Natural killer cell (primary cell): Measurements from ENCODE around the gene ADA. TPM values are rescaled to one million over a fixed set of nuclear protein-coding genes. Genes with fewer than 3 reads are reported as not detected.

Experiments
- ATAC-seq, 3 donors: fragments of 150-1000 bp in 2 of 3; fragments of 200-7000 bp in 1 of 3; cut with Tn5 transposase; 1 replicate in 1 of 3; 2 replicates in 2 of 3; pipeline ENCODE4 v1.10.0; 2021; ENCODE audit warnings: mild to moderate bottlenecking in 2 of 3, moderate library complexity in 2 of 3
- DNase-seq, 2 donors: peaks; one replicate each; pipeline versions ENCODE4 v3.0.0 to v3.0.0-alpha.2; 2013 to 2021; ENCODE audit warnings: mixed read lengths in 1 of 2
- H3K27ac ChIP-seq: one replicate; pipeline ENCODE4 v1.5.1; 2013; ENCODE audit warnings: mild to moderate bottlenecking, low read length
- H3K27me3 ChIP-seq: one replicate; pipeline ENCODE4 v1.6.1; 2013; ENCODE audit warnings: low read length; ENCODE audit not compliant: control insufficient read depth, insufficient read depth
- H3K36me3 ChIP-seq: one replicate; pipeline ENCODE4 v1.6.1; 2013; ENCODE audit warnings: low read length; ENCODE audit not compliant: control insufficient read depth, insufficient read depth
- H3K4me1 ChIP-seq: one replicate; pipeline ENCODE4 v1.6.1; 2013; ENCODE audit warnings: low read length; ENCODE audit not compliant: control insufficient read depth, insufficient read depth
- H3K4me3 ChIP-seq: one replicate; pipeline ENCODE4 v1.5.1; 2013; ENCODE audit warnings: low read length
- H3K9me3 ChIP-seq: one replicate; pipeline ENCODE4 v1.6.1; 2013; ENCODE audit warnings: low read length; ENCODE audit not compliant: control insufficient read depth, insufficient read depth
- H3K27ac Mint-ChIP-seq, 2 donors: one replicate each; pipeline ENCODE4 v1.8.0; 2022; ENCODE audit warnings: mild to moderate bottlenecking in 2 of 2, mixed read lengths in 2 of 2, moderate library complexity in 1 of 2
- H3K27me3 Mint-ChIP-seq, 2 donors: one replicate each; pipeline ENCODE4 v1.8.0; 2022; ENCODE audit warnings: low read depth in 2 of 2, mixed read lengths in 2 of 2
- H3K36me3 Mint-ChIP-seq: one replicate; pipeline ENCODE4 v1.8.0; 2022; ENCODE audit warnings: mixed read lengths
- H3K4me1 Mint-ChIP-seq, 2 donors: one replicate each; pipeline ENCODE4 v1.8.0; 2022; ENCODE audit warnings: mixed read lengths in 2 of 2
- H3K4me3 Mint-ChIP-seq: one replicate; pipeline ENCODE4 v1.8.0; 2022; ENCODE audit warnings: mild to moderate bottlenecking, moderate library complexity, mixed read lengths
- H3K9me3 Mint-ChIP-seq, 2 donors: one replicate each; pipeline ENCODE4 v1.8.0; 2022; ENCODE audit warnings: mixed read lengths in 2 of 2
- WGBS: methylation state at CpG from one replicate; pipeline ENCODE4 v1.1.7; 2013; ENCODE audit warnings: missing lambda C conversion rate; ENCODE audit not compliant: insufficient coverage; 5-methylcytosine and 5-hydroxymethylcytosine counted together
- intact Hi-C: fragments of 100-400 bp; cut with micrococcal nuclease; formaldehyde crosslinking; loops from one replicate; pipeline ENCODE4 v1.14.2; 2022
- total RNA-seq, 4 donors: library from RNA; stranded (reverse); fragments of 120-200 nt in 1 of 4; gene quantifications; one replicate each; pipeline versions ENCODE4 v1.2.3 to v1.2.4, GENCODE V29; 2013 to 2022
- TF ChIP-seq, protein P1 (sequence below): fragments of 200-600 bp; IDR thresholded peaks from one replicate; pipeline ENCODE4 v1.8.0; 2022; ENCODE audit warnings: antibody characterized with exemption

Gene ADA
- total RNA-seq, 3 donors from 2014 or later (not counting 1 experiment from before 2014, with no cell fraction given): 71.7 to 94.2 (median 73.9) TPM

- H3K4me1 Mint-ChIP-seq: no peaks in the 10 kb centered on the region
- no peaks in the 10 kb centered on the region for H3K27me3 ChIP-seq
- peaks cover 4 to 25% of the 10 kb centered on the region in 2 donors for H3K27me3 Mint-ChIP-seq
- TF ChIP-seq, protein P1, sequence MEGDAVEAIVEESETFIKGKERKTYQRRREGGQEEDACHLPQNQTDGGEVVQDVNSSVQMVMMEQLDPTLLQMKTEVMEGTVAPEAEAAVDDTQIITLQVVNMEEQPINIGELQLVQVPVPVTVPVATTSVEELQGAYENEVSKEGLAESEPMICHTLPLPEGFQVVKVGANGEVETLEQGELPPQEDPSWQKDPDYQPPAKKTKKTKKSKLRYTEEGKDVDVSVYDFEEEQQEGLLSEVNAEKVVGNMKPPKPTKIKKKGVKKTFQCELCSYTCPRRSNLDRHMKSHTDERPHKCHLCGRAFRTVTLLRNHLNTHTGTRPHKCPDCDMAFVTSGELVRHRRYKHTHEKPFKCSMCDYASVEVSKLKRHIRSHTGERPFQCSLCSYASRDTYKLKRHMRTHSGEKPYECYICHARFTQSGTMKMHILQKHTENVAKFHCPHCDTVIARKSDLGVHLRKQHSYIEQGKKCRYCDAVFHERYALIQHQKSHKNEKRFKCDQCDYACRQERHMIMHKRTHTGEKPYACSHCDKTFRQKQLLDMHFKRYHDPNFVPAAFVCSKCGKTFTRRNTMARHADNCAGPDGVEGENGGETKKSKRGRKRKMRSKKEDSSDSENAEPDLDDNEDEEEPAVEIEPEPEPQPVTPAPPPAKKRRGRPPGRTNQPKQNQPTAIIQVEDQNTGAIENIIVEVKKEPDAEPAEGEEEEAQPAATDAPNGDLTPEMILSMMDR: no peak
- 96% methylated on average over 9 of the region's 9 CpGs for WGBS
- no peaks in the 10 kb centered on the region for H3K9me3 Mint-ChIP-seq
- no peaks in the 10 kb centered on the region for H3K36me3 ChIP-seq
- no peaks in the 10 kb centered on the region for H3K36me3 Mint-ChIP-seq
- intact Hi-C loops: no loop called here
- no peaks in the 10 kb centered on the region for H3K9me3 ChIP-seq
- no peak overlapping the region for H3K4me3 ChIP-seq
- no peak overlapping the region for H3K27ac ChIP-seq
- ATAC-seq: no peak
- DNase-seq: no peak
- H3K4me3 Mint-ChIP-seq: no peak overlapping the region
- H3K27ac Mint-ChIP-seq: no peak overlapping the region
- H3K4me1 ChIP-seq: no peaks in the 10 kb centered on the region
These were observed 39.4 kb upstream of the ADA start for GRCh38 chr20:44690781-44691423.

DNA sequence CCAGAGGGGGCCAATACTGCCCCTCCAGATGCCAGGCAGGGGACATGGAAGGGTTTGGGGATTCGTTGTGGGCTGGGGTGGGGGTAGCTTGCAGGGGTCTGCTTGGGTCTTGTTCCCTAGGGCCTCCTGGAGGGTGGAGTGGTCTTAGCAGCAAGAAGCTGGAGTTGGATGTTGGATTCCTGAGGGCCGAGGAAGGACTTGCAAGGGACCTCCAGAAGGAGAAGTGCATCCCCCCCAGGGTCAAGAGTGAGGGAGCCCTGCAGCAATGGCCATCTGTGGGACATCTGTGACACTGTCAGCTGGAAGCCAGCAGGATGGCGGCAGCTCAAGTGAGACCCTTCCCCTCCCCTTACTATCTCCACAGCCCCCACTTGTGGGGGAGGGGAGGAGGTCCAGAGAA, 38.3 kb upstream of the ADA start:
- H3K36me3 Mint-ChIP-seq: no peaks in the 10 kb centered on the region
- 84% methylated on average over 2 of the region's 3 CpGs for WGBS
- peaks cover 6 to 25% of the 10 kb centered on the region in 2 donors for H3K27me3 Mint-ChIP-seq
- TF ChIP-seq, protein P1: no peak
- Histone ChIP-seq H3K4me3 (no peak overlapping the region), H3K4me1 (peaks cover 3% of the 10 kb centered on the region), H3K27me3 (no peaks in the 10 kb centered on the region), H3K27ac (no peak overlapping the region), H3K9me3 (no peaks in the 10 kb centered on the region), H3K36me3 (no peaks in the 10 kb centered on the region)
- no peak overlapping the region for H3K27ac Mint-ChIP-seq
- H3K4me3 Mint-ChIP-seq: no peak overlapping the region
- no peak for ATAC-seq
- H3K9me3 Mint-ChIP-seq: no peaks in the 10 kb centered on the region
- DNase-seq: no peak
- H3K4me1 Mint-ChIP-seq: peaks cover 6% of the 10 kb centered on the region in 2 donors
- intact Hi-C loops: loop anchor here (10.0 kb wide), 1 partner anchor 605 kb away; no protein-coding TSS in a partner anchor

DNA sequence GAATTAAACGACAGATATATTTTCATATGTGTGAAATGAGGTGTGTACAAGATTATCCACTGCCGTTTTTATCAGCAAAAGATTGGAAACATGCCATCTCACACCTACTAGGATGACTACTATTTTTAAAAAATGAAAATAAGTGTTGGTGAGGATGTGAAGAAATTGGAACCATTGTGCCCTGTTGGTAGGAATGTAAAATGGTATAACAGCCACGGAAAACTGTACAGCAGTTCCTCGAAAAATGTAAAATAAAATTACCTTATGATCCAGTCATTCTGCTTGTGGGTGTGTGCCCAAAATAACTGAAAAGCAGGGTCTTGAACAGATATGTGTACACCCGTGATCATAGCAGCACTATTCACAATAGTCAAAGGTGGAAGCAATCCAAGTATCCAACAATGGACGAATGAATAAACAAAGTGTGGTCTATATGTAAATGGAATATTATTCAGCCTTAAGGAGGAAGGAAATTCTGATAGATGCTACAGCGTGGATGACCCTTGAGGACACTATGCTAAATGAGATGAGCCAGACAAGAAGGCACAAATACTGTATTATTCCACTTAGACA, 36.6 kb upstream of the ADA start:
- no peaks in the 10 kb centered on the region for H3K36me3 ChIP-seq
- intact Hi-C loops: loop anchor here (10.0 kb wide), 1 partner anchor 607 kb away; no protein-coding TSS in a partner anchor

More for the DNA sequence above, 36.6 kb upstream of the ADA start:
- DNase-seq (no peak), ATAC-seq (no peak)
- H3K27me3 Mint-ChIP-seq: peaks cover 6 to 25% of the 10 kb centered on the region in 2 donors
- H3K9me3 Mint-ChIP-seq: no peaks in the 10 kb centered on the region
- no peaks in the 10 kb centered on the region for H3K36me3 Mint-ChIP-seq
- no peak overlapping the region for H3K4me3 ChIP-seq
- peaks cover 6% of the 10 kb centered on the region for H3K4me1 ChIP-seq
- 91% methylated on average over 5 of the region's 7 CpGs for WGBS
- H3K27ac ChIP-seq: no peak overlapping the region
- H3K27me3 ChIP-seq: no peaks in the 10 kb centered on the region
- no peak overlapping the region for H3K27ac Mint-ChIP-seq
- peaks cover 6 to 10% of the 10 kb centered on the region in 2 donors for H3K4me1 Mint-ChIP-seq
- no peaks in the 10 kb centered on the region for H3K9me3 ChIP-seq
- no peak overlapping the region for H3K4me3 Mint-ChIP-seq
- TF ChIP-seq, protein P1: no peak
